HepG2 (cell line): Measurements from ENCODE around the gene DTYMK. TPM values are rescaled to one million over a fixed set of nuclear protein-coding genes. Genes with fewer than 3 reads are reported as not detected.

Experiments used
- ATAC-seq: fragments of 200-7000 bp; cut with Tn5 transposase; 3 replicates; pipeline ENCODE4 v1.9.1; 2020; ENCODE audit warnings: mild to moderate bottlenecking, moderate library complexity
- BruUV-seq: library from RNA; stranded (reverse); fragments of 400-500 nt; replicated peaks from 2 replicates; lab custom pipeline; 2021; lab: Mats Ljungman, UMichigan
- CTCF ChIA-PET: fragments of 300-600 bp; formaldehyde crosslinking; extraction: SDS; loops from one replicate; lab custom pipeline; 2021; ENCODE audit warnings: low total read pairs, inconsistent platforms, low intra/inter-chr PET ratio; lab: Yijun Ruan, JAX
- POLR2A ChIA-PET: fragments of 350-600 bp; sonication (Branson Sonifier 250); formaldehyde crosslinking; loops from one replicate; lab custom pipeline; 2020; ENCODE audit warnings: antibody characterized with exemption, inconsistent platforms; lab: Yijun Ruan, JAX
- DNase-seq: peaks from one replicate; pipeline ENCODE4 v3.0.0-alpha.2; 2015; ENCODE audit warnings: low spot score
- FAIRE-seq: peaks from 3 replicates; lab custom pipeline; 2011; peaks lifted over from hg19 to GRCh38; lab: Jason Lieb, UNC
- H2AFZ ChIP-seq: one replicate; pipeline ENCODE4 v1.6.1; 2011; ENCODE audit warnings: low read length, inconsistent platforms
- H3K27ac ChIP-seq: fragments of 300-600 bp; 3 replicates; pipeline ENCODE4 v1.8.0; 2011; ENCODE audit warnings: mixed run types, mild to moderate bottlenecking, mixed read lengths, low read length, inconsistent platforms; ENCODE audit not compliant: insufficient read depth; ENCODE audit errors: extremely low read length
- H3K27me3 ChIP-seq, 2 experiments: fragments of 200-600 bp in 1 of 2; 2 replicates in 1 of 2; 3 replicates in 1 of 2; pipeline versions ENCODE4 v1.6.0 to v1.8.0; 2011; ENCODE audit warnings: low read length in 2 of 2, mild to moderate bottlenecking in 2 of 2, moderate library complexity in 2 of 2, inconsistent platforms in 1 of 2; ENCODE audit not compliant: insufficient read depth in 2 of 2, control insufficient read depth in 1 of 2
- H3K36me3 ChIP-seq, 2 experiments: fragments of 200-600 bp in 1 of 2; replicated peaks in 1 of 2; 2 replicates in 1 of 2; 3 replicates in 1 of 2; pipeline versions ENCODE4 v1.5.1 to v1.8.0; 2011; ENCODE audit warnings: low read length in 2 of 2, inconsistent platforms in 1 of 2; ENCODE audit not compliant: insufficient read depth in 2 of 2, control insufficient read depth in 1 of 2
- H3K4me1 ChIP-seq: 2 replicates; pipeline ENCODE4 v1.5.1; 2012; ENCODE audit warnings: low read length, inconsistent platforms; ENCODE audit not compliant: insufficient read depth
- H3K4me2 ChIP-seq: 2 replicates; pipeline ENCODE4 v1.6.0; 2011; ENCODE audit warnings: low read depth, low read length, inconsistent platforms
- H3K4me3 ChIP-seq, 3 experiments: fragments of 200-600 bp in 1 of 3; sonication (generic), shearing (Covaris generic) in 1 of 3; replicated peaks in 1 of 3; 2 replicates each; pipeline ENCODE4 v1.5.1; 2011 to 2016; ENCODE audit warnings: low read length in 3 of 3, inconsistent platforms in 2 of 3, low read depth in 2 of 3, mild to moderate bottlenecking in 2 of 3, control low read depth in 1 of 3, mixed read lengths in 1 of 3; ENCODE audit not compliant: insufficient read depth in 1 of 3
- H3K79me2 ChIP-seq: one replicate; pipeline ENCODE4 v1.6.1; 2011; ENCODE audit warnings: low read length, inconsistent platforms; ENCODE audit not compliant: insufficient read depth
- H3K9ac ChIP-seq: 2 replicates; pipeline ENCODE4 v1.6.0; 2011; ENCODE audit warnings: mild to moderate bottlenecking, low read depth, low read length, inconsistent platforms; ENCODE audit not compliant: insufficient read depth
- H3K9me3 ChIP-seq: 2 replicates; pipeline ENCODE4 v1.5.1; 2012; ENCODE audit warnings: mild to moderate bottlenecking, low read length
- H4K20me1 ChIP-seq: 2 replicates; pipeline ENCODE4 v1.6.0; 2011; ENCODE audit warnings: inconsistent platforms, mild to moderate bottlenecking, low read length, moderate library complexity; ENCODE audit not compliant: insufficient read depth
- ARHGAP35 ChIP-seq: sonication (generic); formaldehyde crosslinking; IDR thresholded peaks from 2 replicates; pipeline ENCODE4 v1.9.0; 2022; ENCODE audit warnings: mild to moderate bottlenecking, inconsistent platforms, moderate library complexity, missing genetic modification reagents, borderline replicate concordance
- ATAD3A ChIP-seq: sonication (generic); formaldehyde crosslinking; IDR thresholded peaks from 2 replicates; pipeline ENCODE4 v1.4.0; 2020; ENCODE audit warnings: missing genetic modification reagents
- ELF4 ChIP-seq: sonication (generic); formaldehyde crosslinking; IDR thresholded peaks from 2 replicates; pipeline ENCODE4 v1.5.0; 2020; ENCODE audit warnings: missing genetic modification reagents, mild to moderate bottlenecking, moderate library complexity, borderline replicate concordance
- IKZF4 ChIP-seq: sonication (generic); formaldehyde crosslinking; IDR thresholded peaks from 2 replicates; pipeline ENCODE4 v1.5.1; 2020; ENCODE audit warnings: borderline replicate concordance, mild to moderate bottlenecking, low read depth, missing genetic modification reagents; ENCODE audit errors: not compliant biosample characterization
- ISL2 ChIP-seq: sonication (generic); formaldehyde crosslinking; IDR thresholded peaks from 2 replicates; pipeline ENCODE4 v1.5.0; 2020; ENCODE audit warnings: missing genetic modification reagents
- JUN ChIP-seq: sonication (generic); formaldehyde crosslinking; IDR thresholded peaks from 2 replicates; pipeline ENCODE4 v1.4.0; 2020; ENCODE audit warnings: mild to moderate bottlenecking, missing genetic modification reagents
- KLF13 ChIP-seq: sonication (generic); formaldehyde crosslinking; IDR thresholded peaks from 2 replicates; pipeline ENCODE4 v1.4.0; 2020; ENCODE audit warnings: mild to moderate bottlenecking, missing genetic modification reagents
- NFKB2 ChIP-seq: sonication (generic); formaldehyde crosslinking; IDR thresholded peaks from 2 replicates; pipeline ENCODE4 v1.4.0; 2020; ENCODE audit warnings: missing genetic modification reagents, borderline replicate concordance
- RFX1 ChIP-seq: fragments of 450-650 bp; IDR thresholded peaks from 2 replicates; pipeline ENCODE4 v1.6.1; 2017
- ZBTB38 ChIP-seq: sonication (generic); formaldehyde crosslinking; IDR thresholded peaks from 2 replicates; pipeline ENCODE4 v1.5.1; 2020; ENCODE audit warnings: mild to moderate bottlenecking, missing genetic modification reagents
- ZMAT5 ChIP-seq: sonication (generic); formaldehyde crosslinking; IDR thresholded peaks from 2 replicates; pipeline ENCODE4 v1.5.0; 2020; ENCODE audit warnings: mild to moderate bottlenecking, low read depth, missing genetic modification reagents, borderline replicate concordance
- ZNF343 ChIP-seq: sonication (generic); formaldehyde crosslinking; IDR thresholded peaks from 2 replicates; pipeline ENCODE4 v1.4.0; 2020; ENCODE audit warnings: mild to moderate bottlenecking, missing genetic modification reagents
- ZNF383 ChIP-seq: sonication (generic); formaldehyde crosslinking; IDR thresholded peaks from 2 replicates; pipeline ENCODE4 v1.4.0; 2020; ENCODE audit warnings: missing genetic modification reagents, mild to moderate bottlenecking, borderline replicate concordance
- WGBS: methylation state at CpG from one replicate; pipeline ENCODE4 v1.1.6; 2017; ENCODE audit warnings: low lambda C conversion rate; 5-methylcytosine and 5-hydroxymethylcytosine counted together
- in situ Hi-C: cut with HindIII; loops from 2 replicates; pipeline ENCODE4 v1.10.0; 2017; ENCODE audit warnings: low pct_unique_long_range_greater_than_20kb; ENCODE audit not compliant: extremely low pct_ligation_motif_present
- intact Hi-C: fragments of 100-400 bp; cut with micrococcal nuclease; formaldehyde crosslinking; loops from one replicate; pipeline ENCODE4 v1.10.0; 2022; ENCODE audit not compliant: unreplicated experiment
- polyA plus RNA-seq, 8 experiments: library from polyadenylated mRNA; depleted of rRNA in 3 of 8; stranded (reverse) in 7 of 8; unstranded in 1 of 8; fragments of >200 nt; fragmentation: Illumina TruSeq in 4 of 8; extraction: Trizol in 4 of 8; gene quantifications; 2 replicates each; pipeline versions ENCODE4 v1.2.1 to v1.2.3, GENCODE V29; 2011 to 2016; ENCODE audit warnings: low read depth in 4 of 8, missing spikeins in 1 of 8, mixed read lengths in 1 of 8; ENCODE audit not compliant: insufficient read depth in 1 of 8
- total RNA-seq, 5 experiments: library from RNA; depleted of rRNA; stranded (reverse); fragments of >200 nt; fragmentation: Illumina TruSeq; extraction: Trizol; gene quantifications; 2 replicates each; pipeline ENCODE4 v1.2.3, GENCODE V29; 2016; ENCODE audit warnings: low read depth in 1 of 5
- TF ChIP-seq, protein P1 (sequence below), 2 experiments: sonication (generic) in 1 of 2; formaldehyde crosslinking in 1 of 2; IDR thresholded peaks; 2 replicates each; pipeline versions ENCODE4 v1.6.1 to v1.9.0; 2014 to 2022; ENCODE audit warnings: antibody characterized with exemption in 1 of 2, borderline replicate concordance in 1 of 2, inconsistent platforms in 1 of 2, low read depth in 1 of 2, missing genetic modification reagents in 1 of 2
- TF ChIP-seq, protein P2 (sequence below): sonication (generic); formaldehyde crosslinking; IDR thresholded peaks from 2 replicates; pipeline ENCODE4 v1.4.0; 2020; ENCODE audit warnings: missing genetic modification reagents

Gene DTYMK
- total and polyA plus RNA-seq, 2 of the 13 experiments (the other 11 are each of a cell fraction or from before 2014, with no cell fraction given): 57.5 to 134 TPM

- H2AFZ ChIP-seq: no peak overlapping the region
- H3K27me3 ChIP-seq: no peaks in the 10 kb centered on the region; a peak in 1 of 5 replicates
- no peak for DNase-seq
- H3K4me2 ChIP-seq: peak overlapping the region; percentile 86
- WGBS: 87% methylated on average over 8 of the region's 8 CpGs
- no TSS peak for BruUV-seq
- H3K36me3 ChIP-seq: peaks cover 3 to 14% of the 10 kb centered on the region in 2 experiments; a peak in 2 of 5 replicates
- intact Hi-C loops (no loop called here), in situ Hi-C loops (loop anchor here (25.0 kb wide), 1 partner anchor 778 kb away; the partner anchor contains the start of gene AGXT)
- ATAC-seq: no peak
- peak overlapping the region in 1 of 3 experiments; percentile 27; a peak in 1 of 6 replicates for H3K4me3 ChIP-seq
- ChIA-PET CTCF (no interaction called here), POLR2A (interaction anchor here (1.0 to 2.5 kb wide), 3 partner anchors 19 to 46 kb away, joined by 5 to 7 read pairs (median 6); partner anchors contain the start of gene DTYMK)
- no peak for FAIRE-seq
- peaks cover 81% of the 10 kb centered on the region for H3K79me2 ChIP-seq
- 0 out of 2 replicates have a peak overlapping the region, but pooled peaks have one; percentile 10 for H3K9ac ChIP-seq
- peaks cover 41% of the 10 kb centered on the region for H4K20me1 ChIP-seq
- H3K9me3 ChIP-seq: no peaks in the 10 kb centered on the region
- H3K4me1 ChIP-seq: peaks cover 69% of the 10 kb centered on the region
- H3K27ac ChIP-seq: peak overlapping the region; percentile 9
- peak; percentile 61; the same call in 1 of the 2 replicates for TF ChIP-seq ZBTB38 (CRISPR knock-in tag)
- TF ChIP-seq, protein P1, sequence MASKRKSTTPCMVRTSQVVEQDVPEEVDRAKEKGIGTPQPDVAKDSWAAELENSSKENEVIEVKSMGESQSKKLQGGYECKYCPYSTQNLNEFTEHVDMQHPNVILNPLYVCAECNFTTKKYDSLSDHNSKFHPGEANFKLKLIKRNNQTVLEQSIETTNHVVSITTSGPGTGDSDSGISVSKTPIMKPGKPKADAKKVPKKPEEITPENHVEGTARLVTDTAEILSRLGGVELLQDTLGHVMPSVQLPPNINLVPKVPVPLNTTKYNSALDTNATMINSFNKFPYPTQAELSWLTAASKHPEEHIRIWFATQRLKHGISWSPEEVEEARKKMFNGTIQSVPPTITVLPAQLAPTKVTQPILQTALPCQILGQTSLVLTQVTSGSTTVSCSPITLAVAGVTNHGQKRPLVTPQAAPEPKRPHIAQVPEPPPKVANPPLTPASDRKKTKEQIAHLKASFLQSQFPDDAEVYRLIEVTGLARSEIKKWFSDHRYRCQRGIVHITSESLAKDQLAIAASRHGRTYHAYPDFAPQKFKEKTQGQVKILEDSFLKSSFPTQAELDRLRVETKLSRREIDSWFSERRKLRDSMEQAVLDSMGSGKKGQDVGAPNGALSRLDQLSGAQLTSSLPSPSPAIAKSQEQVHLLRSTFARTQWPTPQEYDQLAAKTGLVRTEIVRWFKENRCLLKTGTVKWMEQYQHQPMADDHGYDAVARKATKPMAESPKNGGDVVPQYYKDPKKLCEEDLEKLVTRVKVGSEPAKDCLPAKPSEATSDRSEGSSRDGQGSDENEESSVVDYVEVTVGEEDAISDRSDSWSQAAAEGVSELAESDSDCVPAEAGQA (IDR thresholded peaks at IDR 0.05; ENCODE audit: low read depth): no peak
- TF ChIP-seq, protein P1 (CRISPR knock-in tag; IDR thresholded peaks at IDR 0.05; ENCODE audit: borderline replicate concordance): no peak
- no peak for TF ChIP-seq ATAD3A (CRISPR knock-in tag)
- TF ChIP-seq NFKB2: no peak
- TF ChIP-seq ELF4 (CRISPR knock-in tag): no peak
- no peak for TF ChIP-seq JUN (CRISPR knock-in tag)
- TF ChIP-seq ISL2 (CRISPR knock-in tag): no peak
- no peak for TF ChIP-seq ARHGAP35 (CRISPR knock-in tag)
- no peak for TF ChIP-seq ZNF383 (CRISPR knock-in tag)
- TF ChIP-seq, protein P2, sequence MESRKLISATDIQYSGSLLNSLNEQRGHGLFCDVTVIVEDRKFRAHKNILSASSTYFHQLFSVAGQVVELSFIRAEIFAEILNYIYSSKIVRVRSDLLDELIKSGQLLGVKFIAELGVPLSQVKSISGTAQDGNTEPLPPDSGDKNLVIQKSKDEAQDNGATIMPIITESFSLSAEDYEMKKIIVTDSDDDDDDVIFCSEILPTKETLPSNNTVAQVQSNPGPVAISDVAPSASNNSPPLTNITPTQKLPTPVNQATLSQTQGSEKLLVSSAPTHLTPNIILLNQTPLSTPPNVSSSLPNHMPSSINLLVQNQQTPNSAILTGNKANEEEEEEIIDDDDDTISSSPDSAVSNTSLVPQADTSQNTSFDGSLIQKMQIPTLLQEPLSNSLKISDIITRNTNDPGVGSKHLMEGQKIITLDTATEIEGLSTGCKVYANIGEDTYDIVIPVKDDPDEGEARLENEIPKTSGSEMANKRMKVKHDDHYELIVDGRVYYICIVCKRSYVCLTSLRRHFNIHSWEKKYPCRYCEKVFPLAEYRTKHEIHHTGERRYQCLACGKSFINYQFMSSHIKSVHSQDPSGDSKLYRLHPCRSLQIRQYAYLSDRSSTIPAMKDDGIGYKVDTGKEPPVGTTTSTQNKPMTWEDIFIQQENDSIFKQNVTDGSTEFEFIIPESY (CRISPR knock-in tag): peak; percentile 45; the same call in 1 of the 2 replicates
- no peak for TF ChIP-seq IKZF4
- no peak for TF ChIP-seq ZMAT5 (CRISPR knock-in tag)
- TF ChIP-seq RFX1: no peak
- no peak for TF ChIP-seq ZNF343 (CRISPR knock-in tag)
- no peak for TF ChIP-seq KLF13 (CRISPR knock-in tag)
Observed at GRCh38 chr2:241640165-241640795, 46.3 kb downstream of the DTYMK start.
